IPS DF 4.7 (cell line): ENCODE results near the gene NCR3LG1.

Experiments
- DNase-seq: peaks from one replicate; pipeline ENCODE4 v3.0.0-alpha.2; 2013; ENCODE audit warnings: low spot score; ENCODE audit errors: extremely low read depth

NCR3LG1 gene, protein sequence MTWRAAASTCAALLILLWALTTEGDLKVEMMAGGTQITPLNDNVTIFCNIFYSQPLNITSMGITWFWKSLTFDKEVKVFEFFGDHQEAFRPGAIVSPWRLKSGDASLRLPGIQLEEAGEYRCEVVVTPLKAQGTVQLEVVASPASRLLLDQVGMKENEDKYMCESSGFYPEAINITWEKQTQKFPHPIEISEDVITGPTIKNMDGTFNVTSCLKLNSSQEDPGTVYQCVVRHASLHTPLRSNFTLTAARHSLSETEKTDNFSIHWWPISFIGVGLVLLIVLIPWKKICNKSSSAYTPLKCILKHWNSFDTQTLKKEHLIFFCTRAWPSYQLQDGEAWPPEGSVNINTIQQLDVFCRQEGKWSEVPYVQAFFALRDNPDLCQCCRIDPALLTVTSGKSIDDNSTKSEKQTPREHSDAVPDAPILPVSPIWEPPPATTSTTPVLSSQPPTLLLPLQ

DNA sequence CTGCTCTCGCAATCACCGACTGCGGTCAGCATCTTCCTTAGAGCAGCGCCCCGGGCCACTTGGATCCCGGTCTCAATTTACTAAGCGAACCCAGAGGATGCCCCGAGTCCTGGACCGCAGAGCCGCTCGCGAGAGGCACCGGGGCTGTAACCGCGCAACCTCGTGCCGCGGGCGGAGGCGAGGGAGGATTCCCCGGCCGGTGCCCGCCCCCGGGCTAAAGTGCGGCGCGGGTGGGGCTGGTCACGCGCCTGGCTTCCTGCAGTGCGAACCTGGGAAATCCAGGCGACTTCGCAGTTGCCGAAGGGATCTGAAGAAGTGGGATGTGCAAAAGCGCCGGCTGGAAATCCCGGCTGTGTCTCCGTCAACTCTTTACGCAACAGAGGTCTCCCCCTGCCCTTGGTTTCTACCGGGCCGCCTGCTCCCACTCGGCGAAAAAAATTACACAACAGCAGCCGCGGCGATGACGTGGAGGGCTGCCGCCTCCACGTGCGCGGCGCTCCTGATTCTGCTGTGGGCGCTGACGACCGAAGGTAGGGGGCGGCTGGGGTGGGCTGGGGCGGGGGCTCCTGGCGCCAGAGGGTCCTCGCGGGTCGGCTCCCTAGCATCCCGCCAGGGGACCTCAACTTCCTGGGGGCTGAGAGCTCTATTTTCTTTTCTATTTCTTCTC is at the start of gene NCR3LG1:
NCR3LG1 (plus strand) TSS at position 291 of the 667 bp plus-strand sequence; CDS start at position 461, 170 bp downstream.
- no peak for DNase-seq

DNA sequence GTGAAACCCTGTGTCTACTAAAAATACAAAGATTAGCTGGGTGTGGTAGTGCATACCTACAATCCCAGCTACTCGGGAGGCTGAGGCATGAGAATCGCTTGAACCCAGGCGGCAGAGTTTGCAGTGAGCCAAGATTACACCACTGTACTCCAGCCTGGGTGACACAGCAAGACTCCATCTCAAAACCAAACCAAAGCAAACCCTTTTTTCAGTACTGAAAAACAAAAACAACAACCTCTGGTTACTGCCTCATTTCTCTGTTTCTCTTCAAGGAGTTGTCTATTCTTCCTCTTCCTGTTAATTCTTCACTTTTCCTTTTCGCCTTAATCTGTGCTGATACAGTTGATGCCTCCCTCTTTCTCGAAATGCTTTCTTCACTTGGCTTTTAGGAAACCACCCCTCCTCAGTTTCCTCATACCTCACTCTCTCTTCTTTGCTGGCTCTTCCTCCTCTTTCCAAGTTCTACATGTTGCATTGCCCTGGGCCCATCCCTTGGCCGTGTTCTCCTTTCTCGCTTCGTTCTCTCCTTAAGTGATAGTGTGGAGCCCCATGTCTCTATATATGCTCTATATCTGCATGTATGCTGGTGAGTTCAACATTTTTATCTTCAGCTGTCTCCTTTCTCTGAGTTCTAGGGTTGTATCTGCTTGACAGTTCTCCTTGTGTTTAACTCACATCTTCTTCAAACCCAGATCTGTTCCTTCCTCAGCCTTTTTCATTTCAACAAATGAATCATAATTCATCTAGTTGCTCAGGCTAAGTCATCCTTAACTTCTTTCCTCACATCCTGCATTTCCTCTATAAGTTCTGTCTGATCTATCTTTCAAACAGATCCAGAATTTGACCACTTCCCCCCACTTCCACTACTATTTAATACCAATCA is 38.0 kb upstream of the NCR3LG1 start:
- no peak for DNase-seq

DNA sequence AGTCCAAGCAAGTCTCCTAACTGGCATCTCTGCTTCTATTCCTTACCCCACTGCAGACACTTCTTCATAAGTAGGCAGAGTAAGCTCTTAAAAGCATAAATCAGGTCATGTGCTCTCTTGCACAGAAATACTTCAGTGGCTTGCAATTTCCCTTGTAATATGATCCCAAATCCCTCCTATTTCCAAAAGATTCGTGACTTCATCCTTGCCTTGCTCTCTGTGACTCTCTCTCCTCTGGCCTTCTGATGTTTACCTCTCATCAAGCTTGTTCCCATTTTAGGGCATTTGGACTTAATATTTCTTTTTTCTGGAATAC is 37.4 kb upstream of the NCR3LG1 start:
- no peak for DNase-seq

GRCh38 chr11:17314904-17315426 is 36.6 kb upstream of the NCR3LG1 start:
- no peak for DNase-seq

DNA sequence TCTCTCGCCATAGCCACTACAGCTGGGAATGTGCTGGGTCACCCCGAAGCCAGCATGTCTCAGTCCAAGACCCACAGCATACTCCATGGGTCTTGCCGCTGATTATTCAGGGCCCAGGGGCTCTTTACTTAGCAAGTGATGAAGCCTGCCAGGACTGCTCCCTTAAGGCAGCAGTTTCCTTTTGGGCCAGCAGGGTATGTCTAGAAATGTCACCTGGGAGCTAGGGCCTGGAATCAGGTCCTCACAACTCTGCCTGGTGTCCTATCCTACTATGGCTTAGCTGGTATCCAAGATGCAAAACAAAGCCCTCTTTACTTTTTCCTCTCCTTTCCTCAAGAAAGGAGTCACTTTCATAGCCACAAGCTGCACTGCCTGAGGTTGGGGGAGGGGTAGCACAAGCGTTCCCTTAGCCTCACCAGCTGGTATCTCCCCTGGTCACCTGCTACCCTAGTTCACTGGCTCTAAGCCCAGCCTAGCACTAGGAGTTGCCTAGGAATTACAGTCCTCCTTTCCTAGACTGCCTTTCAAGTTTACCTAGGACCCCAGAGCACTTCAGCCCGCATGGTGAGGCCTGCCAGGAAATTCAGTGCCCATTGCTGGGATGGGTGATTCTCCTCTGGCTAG is 22.6 kb upstream of the NCR3LG1 start:
- no peak for DNase-seq

- no peak for DNase-seq
Measured at GRCh38 chr11:17331669-17332068, 19.9 kb upstream of the NCR3LG1 start.

- DNase-seq, result no peak
Measured at GRCh38 chr11:17333799-17334586, 17.6 kb upstream of the NCR3LG1 start.

DNA sequence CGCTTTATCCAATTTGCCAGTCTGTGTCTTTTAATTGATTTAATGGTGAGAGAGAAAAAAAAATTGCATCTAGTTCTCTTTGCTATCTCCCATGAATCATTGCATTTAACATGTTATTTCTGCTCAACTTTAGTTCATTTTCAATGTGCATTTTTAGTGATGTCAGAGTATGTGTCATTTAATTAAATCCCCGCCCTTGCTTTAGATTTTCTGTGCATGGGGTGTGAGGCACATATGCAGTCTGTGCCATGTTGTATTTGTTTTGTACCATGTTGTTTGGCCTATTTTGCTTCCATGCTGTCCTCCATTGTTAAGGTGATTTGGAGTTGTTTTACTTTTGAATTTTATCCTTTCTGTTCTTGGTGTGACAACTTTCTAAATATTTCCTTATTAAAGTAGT is 8.3 kb upstream of the NCR3LG1 start:
- no peak for DNase-seq

GRCh38 chr11:17343907-17344306 is 7.7 kb upstream of the NCR3LG1 start:
- no peak for DNase-seq

- DNase-seq, result no peak
Measured at GRCh38 chr11:17347676-17348075, 3.9 kb upstream of the NCR3LG1 start.

DNA sequence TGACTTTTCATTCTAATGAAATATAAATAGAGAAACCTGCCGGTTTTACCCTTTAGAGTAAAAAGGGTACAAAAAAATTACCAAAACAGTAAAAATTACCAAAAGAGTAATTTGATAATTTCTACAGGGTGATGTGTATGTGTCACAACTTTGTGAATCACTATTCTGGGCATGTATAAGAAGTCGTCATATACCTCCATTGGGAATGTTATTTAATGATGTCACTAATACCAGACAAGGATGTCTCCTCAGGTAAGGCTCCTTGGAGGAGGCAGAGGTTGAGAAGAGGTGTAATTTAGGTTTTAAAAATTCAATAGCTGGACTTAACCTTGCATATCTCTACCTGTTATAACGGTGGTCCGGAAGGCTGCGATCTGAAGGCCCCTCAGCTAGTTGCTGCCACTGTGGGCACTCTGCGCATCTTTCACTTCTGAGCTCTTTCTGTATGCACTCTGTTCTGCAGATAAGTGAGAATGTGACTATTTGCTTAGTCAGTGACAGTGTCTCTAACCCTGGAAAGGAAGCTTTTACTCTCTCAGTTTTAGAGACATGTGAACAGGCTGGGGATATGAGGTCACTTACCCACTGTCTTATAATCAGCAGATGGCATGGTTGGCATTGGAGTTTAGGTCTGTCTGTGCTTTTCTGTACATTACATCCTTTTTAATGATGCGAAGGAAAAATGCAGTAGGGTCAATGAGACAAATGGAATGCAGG is 987 bp upstream of the NCR3LG1 start:
- no peak for DNase-seq

DNA sequence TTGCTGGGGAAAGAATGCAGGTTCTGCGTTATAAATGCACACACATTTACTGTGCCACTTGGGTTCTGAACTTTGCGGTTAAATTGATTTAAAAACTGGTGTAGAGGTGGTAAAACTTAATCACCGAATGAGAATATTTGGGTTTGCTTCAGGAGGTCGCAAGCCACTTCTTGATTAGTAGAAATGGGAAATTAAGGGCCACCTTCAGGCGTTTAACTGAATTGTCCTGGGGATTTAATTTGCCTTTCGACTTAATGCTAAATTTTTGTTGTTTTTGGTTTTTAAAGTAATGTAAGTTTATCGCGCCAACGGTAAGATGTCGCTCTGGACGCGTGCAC is 459 bp upstream of the NCR3LG1 start:
- DNase-seq, result no peak

GRCh38 chr11:17352950-17353820 is 1.6 kb downstream of the NCR3LG1 start:
- DNase-seq, result no peak

DNA sequence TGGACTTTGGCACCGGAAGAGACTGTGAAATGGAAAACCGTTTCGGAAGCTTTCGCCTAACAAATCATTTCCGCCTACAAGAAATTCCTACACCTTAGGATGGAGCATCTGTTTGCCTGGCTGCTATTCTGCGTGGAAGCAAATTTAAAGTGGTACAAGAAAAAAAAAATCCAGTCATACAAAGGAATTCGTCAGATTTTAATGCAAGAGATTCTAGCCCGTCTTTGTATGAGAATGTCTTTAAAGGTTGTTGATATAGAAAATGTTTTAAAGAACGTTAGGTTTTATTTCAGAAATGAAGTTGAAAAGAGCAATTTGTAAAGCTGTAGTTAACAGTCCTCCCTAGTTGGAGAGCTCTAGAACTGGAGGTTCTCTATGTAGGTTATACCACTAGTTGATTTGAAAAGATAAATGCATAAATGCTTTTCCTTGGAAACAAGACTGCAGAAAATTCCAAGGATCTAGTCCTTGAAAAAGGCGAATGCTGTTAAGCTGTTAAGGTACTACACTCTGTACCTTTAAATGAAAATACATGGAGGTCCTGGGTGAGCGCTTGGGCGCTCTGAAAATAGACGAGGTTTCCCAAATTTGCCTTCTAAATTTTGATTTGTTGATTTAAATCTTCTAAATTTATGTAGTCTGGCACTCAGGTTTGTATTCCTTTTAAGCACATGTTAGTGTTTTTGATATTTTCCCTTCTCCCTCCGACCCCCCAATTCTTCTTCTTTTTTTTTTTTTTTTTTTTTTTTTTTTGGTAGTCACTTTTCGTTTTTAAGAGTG is 2.4 kb downstream of the NCR3LG1 start:
- DNase-seq, result no peak

- DNase-seq, result no peak
Measured at GRCh38 chr11:17354601-17354991, 3.0 kb downstream of the NCR3LG1 start.

GRCh38 chr11:17366495-17366894 is 14.9 kb downstream of the NCR3LG1 start:
- no peak for DNase-seq

DNA sequence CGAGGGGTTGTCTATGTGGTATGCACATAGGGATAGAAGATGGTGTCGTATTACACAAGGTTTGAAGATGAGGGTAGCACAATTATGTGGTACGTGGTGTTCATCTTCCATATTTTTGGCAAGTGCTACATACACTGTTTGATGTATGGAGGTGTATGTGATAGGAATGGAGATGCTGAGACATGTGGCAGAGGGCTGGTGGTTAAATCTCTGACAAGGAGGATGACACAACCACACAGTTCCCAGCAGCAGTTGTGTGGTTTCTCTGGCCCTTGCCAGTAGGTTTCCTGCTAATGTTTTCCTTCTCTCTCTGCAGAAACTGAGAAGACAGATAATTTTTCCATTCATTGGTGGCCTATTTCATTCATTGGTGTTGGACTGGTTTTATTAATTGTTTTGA is 17.0 kb downstream of the NCR3LG1 start:
- DNase-seq, result no peak

DNA sequence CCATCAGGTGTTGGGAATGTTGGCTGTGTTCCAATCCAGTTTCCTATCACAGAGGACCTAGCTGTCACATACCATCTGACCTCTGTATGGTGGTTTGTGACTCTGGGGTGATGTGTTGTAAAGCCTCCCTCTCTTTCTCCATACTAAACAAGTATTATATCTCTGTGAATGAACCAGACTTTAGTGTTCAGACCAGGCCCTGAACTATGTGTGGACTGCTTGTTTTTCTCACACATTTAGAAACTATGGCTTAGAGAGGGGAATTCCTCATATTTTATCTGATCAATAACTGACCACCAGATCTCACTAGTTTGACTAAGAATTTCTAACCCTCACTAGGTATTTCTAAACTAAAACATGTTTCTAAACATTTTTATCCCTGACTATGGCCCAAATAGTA is 17.5 kb downstream of the NCR3LG1 start:
- no peak for DNase-seq
